Activated T-cell treated with anti-CD3 and anti-CD28 coated beads, Interleukin-2, amount 50 U/mL, for 72 hours (primary cell): Measurements from ENCODE around the gene TCAP. TPM values are rescaled to one million over a fixed set of nuclear protein-coding genes. Genes with fewer than 3 reads are reported as not detected.
A peak's percentile ranks its signal among the peaks of the same experiment; 100 is the strongest.

ENCODE experiments used
- ATAC-seq, 2 donors: fragments of 150-1000 bp; cut with Tn5 transposase; replicated peaks in 1 of 2; 2 replicates each; pipeline ENCODE4 v1.10.0; 2021; ENCODE audit warnings: moderate library complexity in 2 of 2, mild to moderate bottlenecking in 1 of 2
- DNase-seq, 2 donors: peaks; one replicate each; pipeline ENCODE4 v3.0.0; 2021 to 2022; ENCODE audit warnings: mixed read lengths in 1 of 2
- H3K27ac Mint-ChIP-seq: one replicate; pipeline ENCODE4 v1.8.0; 2022; ENCODE audit warnings: mild to moderate bottlenecking, moderate library complexity, mixed read lengths
- H3K27me3 Mint-ChIP-seq: one replicate; pipeline ENCODE4 v1.8.0; 2022; ENCODE audit warnings: low read depth, mixed read lengths
- H3K36me3 Mint-ChIP-seq, 2 donors: one replicate each; pipeline ENCODE4 v1.8.0; 2022; ENCODE audit warnings: mixed read lengths in 2 of 2, mild to moderate bottlenecking in 1 of 2; ENCODE audit not compliant: insufficient read depth in 2 of 2
- H3K4me1 Mint-ChIP-seq: one replicate; pipeline ENCODE4 v1.8.0; 2022; ENCODE audit warnings: low read depth, mixed read lengths
- H3K4me3 Mint-ChIP-seq, 2 donors: one replicate each; pipeline ENCODE4 v1.8.0; 2022; ENCODE audit warnings: mild to moderate bottlenecking in 2 of 2, mixed read lengths in 2 of 2, moderate library complexity in 2 of 2
- H3K9me3 Mint-ChIP-seq, 2 donors: one replicate each; pipeline ENCODE4 v1.8.0; 2022; ENCODE audit warnings: mixed read lengths in 2 of 2
- total RNA-seq, 2 donors: library from RNA; stranded (reverse); gene quantifications; one replicate each; pipeline ENCODE4 v1.2.3, GENCODE V29; 2022

Gene TCAP
- total RNA-seq, 2 donors from 2014 or later = 1.4 to 1.5 TPM

DNA sequence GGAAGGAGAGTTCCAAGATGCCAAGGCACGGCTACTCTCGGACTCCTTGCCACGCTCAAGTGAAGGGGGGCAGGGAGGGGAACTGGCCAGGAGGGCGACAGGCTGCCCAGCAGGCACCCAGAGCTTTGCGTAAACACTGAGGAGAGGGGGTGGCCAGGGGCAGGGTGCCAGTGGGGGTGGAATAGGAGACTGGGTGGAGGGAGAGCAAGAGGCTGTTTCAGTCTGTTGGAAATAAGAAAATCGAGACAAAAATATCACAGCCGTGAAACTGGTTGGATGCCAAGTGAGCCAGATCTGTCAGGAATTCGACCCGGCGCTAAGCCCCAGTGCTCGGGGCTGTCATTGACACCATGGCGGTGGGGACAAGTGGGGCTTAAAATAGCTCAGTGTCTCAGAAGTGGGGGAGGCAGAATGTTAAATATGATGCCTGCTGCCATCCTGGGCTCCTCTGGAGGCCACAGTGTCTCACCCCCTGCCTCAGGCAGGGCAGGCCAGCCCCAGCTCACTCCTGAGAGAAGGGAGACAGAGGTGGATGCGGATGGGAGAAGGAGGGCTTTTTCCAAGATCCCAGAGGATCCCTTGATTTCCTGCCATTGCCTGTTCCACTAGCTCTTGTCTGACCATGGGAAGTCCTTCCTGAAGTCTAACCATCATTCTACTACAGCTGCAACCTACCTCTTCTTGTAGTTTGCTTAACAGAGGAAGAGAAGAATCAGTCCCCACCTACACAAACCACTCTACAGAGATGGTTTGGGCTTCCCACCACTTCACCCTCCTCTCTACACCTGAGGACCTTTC is 12.6 kb downstream of the TCAP start:
- no peak overlapping the region for H3K4me3 Mint-ChIP-seq
- no peak overlapping the region for H3K27ac Mint-ChIP-seq
- no peak for DNase-seq
- H3K36me3 Mint-ChIP-seq = no peaks in the 10 kb centered on the region
- no peak for ATAC-seq
- H3K27me3 Mint-ChIP-seq = no peaks in the 10 kb centered on the region
- peaks cover 53% of the 10 kb centered on the region for H3K4me1 Mint-ChIP-seq
- no peaks in the 10 kb centered on the region for H3K9me3 Mint-ChIP-seq

DNA sequence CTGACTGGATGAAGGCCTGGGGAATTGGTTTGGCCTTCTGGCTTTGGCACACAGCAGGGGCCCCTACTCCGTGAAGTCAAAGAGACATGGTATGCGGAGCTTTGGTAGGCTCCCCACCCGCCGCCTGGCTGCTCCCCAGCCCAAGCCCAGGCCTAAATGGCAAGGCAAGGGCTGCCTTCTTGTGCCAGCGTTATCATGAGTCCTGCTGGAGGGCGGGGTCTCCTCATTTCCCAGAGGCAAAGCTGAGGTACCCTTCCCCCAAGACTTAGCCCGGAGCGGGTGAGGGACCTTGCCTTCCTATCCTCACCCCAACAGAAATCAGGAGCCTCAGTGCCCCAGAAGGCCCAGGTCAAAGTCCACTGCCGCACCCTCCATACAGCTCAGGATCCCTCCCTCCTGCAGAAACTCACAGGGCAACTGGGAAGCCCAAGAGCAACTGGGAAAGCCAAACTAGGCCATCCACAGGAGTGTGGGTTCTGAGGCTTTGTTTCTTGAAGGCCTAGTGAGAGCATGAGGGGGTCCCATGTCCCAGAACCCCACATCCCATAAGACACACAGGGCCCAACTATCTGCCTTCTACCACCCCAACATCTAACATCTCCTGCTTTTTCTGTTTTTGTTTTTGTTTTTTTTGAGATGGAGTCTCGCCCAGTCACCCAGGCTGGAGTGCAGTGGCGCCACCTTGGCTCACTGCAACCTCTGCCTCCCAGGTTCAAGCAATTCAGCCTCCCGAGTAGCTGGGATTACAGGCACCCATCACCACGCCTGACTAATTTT is 13.4 kb downstream of the TCAP start:
- H3K4me3 Mint-ChIP-seq = peak overlapping the region in 1 of 2 donors; percentile 31
- peak overlapping the region; percentile 64 for H3K27ac Mint-ChIP-seq
- H3K36me3 Mint-ChIP-seq = no peaks in the 10 kb centered on the region
- H3K9me3 Mint-ChIP-seq = no peaks in the 10 kb centered on the region
- DNase-seq (no peak), ATAC-seq (no peak)
- peaks cover 53% of the 10 kb centered on the region for H3K4me1 Mint-ChIP-seq
- no peaks in the 10 kb centered on the region for H3K27me3 Mint-ChIP-seq

DNA sequence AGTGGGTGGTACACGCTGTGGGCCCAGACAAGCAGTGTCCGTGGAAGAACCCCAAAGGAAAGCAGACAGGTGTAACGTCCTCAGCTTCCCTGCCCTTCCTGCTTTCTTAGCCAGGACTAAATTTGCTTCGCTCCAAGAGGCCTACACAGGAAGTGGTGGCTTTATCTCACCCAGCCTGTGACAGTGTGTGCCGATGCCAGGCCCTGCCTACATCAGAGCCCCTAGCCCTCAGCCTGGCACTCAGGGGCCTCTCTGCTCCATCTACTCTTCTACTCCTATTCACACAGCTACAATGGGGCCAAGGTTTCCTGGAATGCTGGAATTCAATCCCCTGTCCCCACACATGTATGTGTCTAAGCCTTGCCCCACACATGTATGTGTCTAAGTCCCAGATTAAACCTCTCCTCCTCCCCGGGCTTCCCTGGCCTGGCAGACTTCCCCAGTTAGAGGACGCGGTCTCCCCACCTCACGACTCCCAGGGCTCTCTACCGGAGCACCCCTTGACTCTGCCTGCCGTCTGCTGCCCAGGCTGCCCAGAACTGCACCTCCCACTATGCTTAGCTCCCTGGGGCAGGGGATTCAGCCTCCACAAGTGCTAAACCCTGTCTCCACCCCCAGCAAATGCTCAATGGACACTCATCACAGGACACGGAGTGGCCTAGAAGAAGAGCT is 14.5 kb downstream of the TCAP start:
- no peaks in the 10 kb centered on the region for H3K27me3 Mint-ChIP-seq
- ATAC-seq (peak; percentile 72 to 76), DNase-seq (peak; percentile 41 to 50)
- H3K9me3 Mint-ChIP-seq = no peaks in the 10 kb centered on the region
- peaks cover 53% of the 10 kb centered on the region for H3K4me1 Mint-ChIP-seq
- peak overlapping the region; percentile 64 for H3K27ac Mint-ChIP-seq
- H3K36me3 Mint-ChIP-seq = no peaks in the 10 kb centered on the region
- H3K4me3 Mint-ChIP-seq = peak overlapping the region; percentile 31 to 56

DNA sequence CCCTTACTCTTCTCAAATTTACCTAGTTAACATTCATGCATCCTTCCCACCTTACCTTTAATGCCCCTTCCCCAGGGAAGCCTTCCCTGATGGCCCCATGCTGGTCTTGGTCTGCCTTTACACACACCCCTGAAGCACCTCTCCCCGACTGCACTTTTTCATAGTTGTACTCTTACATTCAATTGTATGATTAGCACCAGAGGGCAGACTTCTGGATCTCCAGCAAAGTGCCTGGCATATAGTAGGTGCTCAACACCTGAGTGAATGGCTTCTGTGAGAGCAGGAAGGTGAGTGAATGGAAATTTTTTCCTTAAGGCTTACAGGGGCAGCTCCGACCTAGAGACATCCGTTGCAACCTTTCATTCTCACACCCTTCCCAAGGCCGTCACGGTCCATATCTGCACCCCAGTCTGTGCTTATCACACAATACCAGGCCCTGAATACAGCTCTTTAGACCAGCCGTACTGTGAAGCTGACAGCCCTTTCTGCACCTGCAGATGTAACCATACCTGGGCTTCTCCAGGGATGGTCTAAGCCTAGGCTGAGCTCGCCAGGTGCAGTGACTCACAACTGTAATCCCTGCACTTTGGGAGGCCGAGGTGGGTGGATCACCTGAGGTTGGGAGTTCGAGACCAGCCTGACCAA is 18.3 kb downstream of the TCAP start:
- Mint-ChIP-seq H3K4me3 (no peak overlapping the region), H3K27me3 (no peaks in the 10 kb centered on the region), H3K9me3 (no peaks in the 10 kb centered on the region), H3K36me3 (peaks cover 3 to 6% of the 10 kb centered on the region in 2 donors), H3K4me1 (peaks cover 46% of the 10 kb centered on the region), H3K27ac (no peak overlapping the region)
- no peak for ATAC-seq
- no peak for DNase-seq

DNA sequence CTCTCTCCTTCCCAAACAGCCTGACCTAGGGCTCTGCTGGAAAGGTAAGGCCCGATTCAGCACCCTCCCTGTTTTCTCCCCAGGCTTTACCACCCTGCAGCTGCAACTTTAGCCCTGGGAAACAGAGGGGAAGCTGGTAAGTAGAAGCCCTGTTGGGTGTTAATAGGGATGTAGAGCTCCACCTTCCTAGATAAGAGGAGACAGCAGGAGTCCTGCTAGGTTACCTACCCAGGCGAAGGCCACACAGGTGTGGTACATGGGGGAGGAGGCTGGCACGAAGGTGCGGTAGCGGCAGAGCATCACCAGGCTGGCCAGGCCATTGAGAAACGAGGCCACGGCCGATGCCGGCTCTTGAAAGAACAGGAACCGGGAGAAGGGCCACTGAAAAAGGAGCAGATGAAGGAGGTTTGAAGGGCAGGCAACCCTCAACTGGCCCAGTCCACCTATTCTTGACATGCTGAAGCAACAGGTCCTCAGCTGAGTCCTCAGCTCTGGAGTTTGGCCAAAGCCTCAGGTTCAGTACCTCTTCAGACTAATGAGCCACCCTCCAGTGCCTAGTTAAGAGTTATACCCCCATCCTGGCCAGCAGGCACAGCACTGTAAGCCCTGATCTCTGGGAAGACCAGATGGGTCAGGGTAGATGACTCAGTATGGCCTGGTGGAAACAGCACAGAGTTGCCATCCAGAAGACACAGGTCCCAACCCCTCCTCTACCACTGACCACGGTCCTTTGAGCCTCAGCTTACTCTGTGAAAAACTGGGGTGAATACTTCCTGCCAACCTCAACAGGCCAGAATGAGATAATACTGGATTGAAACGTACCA is 19.4 kb downstream of the TCAP start:
- no peak overlapping the region for H3K4me3 Mint-ChIP-seq
- peaks cover 6 to 8% of the 10 kb centered on the region in 2 donors for H3K36me3 Mint-ChIP-seq
- no peak overlapping the region for H3K27ac Mint-ChIP-seq
- no peak for DNase-seq
- peaks cover 44% of the 10 kb centered on the region for H3K4me1 Mint-ChIP-seq
- no peak for ATAC-seq
- H3K9me3 Mint-ChIP-seq = no peaks in the 10 kb centered on the region
- H3K27me3 Mint-ChIP-seq = no peaks in the 10 kb centered on the region

DNA sequence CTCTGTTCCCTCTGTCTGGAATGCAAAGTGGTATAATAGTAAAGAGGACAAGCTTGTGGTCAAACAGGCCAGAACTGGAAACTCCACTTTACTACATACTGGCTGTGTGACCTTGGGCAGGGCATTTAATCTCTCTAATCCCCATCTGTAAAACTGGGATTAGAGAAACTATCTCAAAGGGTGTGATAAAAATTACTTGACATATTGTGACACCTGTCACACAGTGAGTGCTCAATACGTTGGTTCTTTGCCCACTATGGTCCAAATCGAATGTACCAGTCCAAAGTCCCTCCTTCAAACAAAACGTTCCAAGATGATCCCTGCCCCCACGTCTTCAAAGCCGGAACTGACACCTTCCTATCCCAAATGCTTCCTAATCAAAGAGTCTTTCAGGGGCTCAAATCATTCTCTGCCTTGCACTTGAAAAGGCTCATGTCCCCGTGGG is 22.0 kb downstream of the TCAP start:
- Mint-ChIP-seq H3K4me3 (peak overlapping the region; percentile 94 to 96), H3K4me1 (peaks cover 27% of the 10 kb centered on the region), H3K9me3 (no peaks in the 10 kb centered on the region), H3K27ac (no peak overlapping the region), H3K27me3 (no peaks in the 10 kb centered on the region), H3K36me3 (peaks cover 6 to 8% of the 10 kb centered on the region in 2 donors)
- DNase-seq (no peak), ATAC-seq (no peak)

DNA sequence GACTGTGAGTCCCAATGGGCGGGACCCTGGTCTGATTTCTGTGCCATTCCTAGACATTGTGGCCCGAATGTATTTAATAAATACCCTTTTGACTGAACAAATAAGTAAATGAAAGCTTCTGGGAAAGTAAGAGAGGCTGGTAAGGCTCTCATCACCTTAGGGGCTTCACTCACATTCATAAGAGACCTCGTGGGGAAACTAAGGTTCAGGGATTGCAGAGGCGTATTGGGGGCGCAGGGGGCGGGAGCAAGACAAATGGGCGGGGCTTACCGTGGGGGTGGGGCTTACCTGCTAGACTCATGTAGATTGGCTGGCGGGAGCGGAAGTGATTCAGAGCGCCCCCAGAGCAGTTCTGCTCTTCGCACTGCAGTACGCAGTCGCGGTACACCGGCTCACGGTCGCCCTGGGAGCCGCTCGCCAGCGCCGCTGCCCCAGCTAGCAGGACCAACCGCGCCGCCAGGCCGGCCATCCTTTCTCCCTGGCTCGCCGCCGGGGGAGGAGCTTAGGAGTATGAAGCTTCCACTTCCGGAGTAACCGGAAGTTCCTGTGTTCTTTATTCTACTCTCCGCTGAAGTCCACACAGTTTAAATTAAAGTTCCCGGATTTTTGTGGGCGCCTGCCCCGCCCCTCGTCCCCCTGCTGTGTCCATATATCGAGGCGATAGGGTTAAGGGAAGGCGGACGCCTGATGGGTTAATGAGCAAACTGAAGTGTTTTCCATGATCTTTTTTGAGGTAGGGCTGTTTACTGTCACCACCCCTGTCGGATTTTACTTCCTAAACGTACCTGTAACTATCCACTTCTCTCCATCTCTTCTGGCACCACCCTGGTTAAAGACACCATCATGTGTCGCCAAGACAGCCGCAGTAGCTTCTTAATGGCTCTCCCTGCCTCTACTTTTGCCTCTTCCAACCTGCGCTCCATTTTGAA is 22.7 kb downstream of the TCAP start, which contains the start of gene PGAP3:
PGAP3 (minus strand) TSS at position 512 of the 929 bp plus-strand sequence; CDS start at position 469, 43 bp downstream.
- Mint-ChIP-seq H3K27ac (peak within 1 kb of the TSS; percentile 98), H3K27me3 (no peaks in the 10 kb centered on the region), H3K9me3 (no peaks in the 10 kb centered on the region), H3K4me1 (peaks cover 27% of the 10 kb centered on the region), H3K4me3 (peak within 1 kb of the TSS; percentile 94 to 96), H3K36me3 (peaks cover 6 to 8% of the 10 kb centered on the region in 2 donors)
- ATAC-seq (peak; percentile 96 to 97), DNase-seq (peak; percentile 90 to 92)

DNA sequence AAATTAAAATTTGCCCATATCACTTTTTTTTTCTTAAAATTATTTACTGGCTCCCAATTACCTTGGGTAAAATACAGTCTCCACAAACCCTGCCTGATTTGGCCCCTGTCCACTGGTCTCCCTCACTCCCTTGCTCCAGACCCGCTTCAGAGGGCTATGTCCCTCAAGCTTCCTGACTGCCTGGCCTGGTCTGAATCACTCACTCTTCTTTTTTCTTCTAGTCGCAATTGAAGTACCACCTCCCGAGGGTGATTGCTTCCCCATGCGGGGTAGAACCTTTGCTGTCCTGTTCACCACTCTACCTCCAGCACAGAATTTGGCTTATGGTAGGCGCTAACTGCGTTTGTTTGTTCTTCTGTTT is 23.3 kb downstream of the TCAP start:
- peaks cover 27% of the 10 kb centered on the region for H3K4me1 Mint-ChIP-seq
- H3K27me3 Mint-ChIP-seq = no peaks in the 10 kb centered on the region
- peak overlapping the region; percentile 98 for H3K27ac Mint-ChIP-seq
- peak overlapping the region; percentile 94 to 96 for H3K4me3 Mint-ChIP-seq
- H3K36me3 Mint-ChIP-seq = peaks cover 6 to 8% of the 10 kb centered on the region in 2 donors
- no peak for ATAC-seq
- H3K9me3 Mint-ChIP-seq = no peaks in the 10 kb centered on the region
- DNase-seq = peak in 1 of 2 donors; percentile 25

DNA sequence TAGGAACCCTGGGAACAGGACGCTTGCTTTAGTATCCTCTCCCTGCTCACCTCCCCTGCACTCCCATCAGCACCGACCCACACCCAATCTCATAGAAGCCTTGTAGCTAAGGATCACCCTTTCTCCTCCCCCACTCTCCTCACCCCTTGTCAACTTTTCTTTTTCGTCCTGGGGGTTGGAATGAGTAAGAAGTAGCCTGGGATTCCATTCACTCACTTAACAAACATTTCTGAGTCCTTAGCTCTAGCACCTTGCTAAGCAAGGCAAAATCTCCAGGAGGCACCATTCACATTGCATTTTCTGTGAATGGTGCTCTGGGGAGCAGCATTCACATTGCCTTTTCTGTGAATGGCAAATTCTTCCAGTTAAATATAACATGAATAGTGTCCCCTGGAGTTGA is 23.8 kb downstream of the TCAP start:
- Mint-ChIP-seq H3K9me3 (no peaks in the 10 kb centered on the region), H3K27ac (peak overlapping the region; percentile 98), H3K4me3 (peak overlapping the region; percentile 94 to 96), H3K36me3 (peaks cover 6 to 8% of the 10 kb centered on the region in 2 donors), H3K4me1 (peaks cover 27% of the 10 kb centered on the region), H3K27me3 (no peaks in the 10 kb centered on the region)
- ATAC-seq (no peak), DNase-seq (no peak)

DNA sequence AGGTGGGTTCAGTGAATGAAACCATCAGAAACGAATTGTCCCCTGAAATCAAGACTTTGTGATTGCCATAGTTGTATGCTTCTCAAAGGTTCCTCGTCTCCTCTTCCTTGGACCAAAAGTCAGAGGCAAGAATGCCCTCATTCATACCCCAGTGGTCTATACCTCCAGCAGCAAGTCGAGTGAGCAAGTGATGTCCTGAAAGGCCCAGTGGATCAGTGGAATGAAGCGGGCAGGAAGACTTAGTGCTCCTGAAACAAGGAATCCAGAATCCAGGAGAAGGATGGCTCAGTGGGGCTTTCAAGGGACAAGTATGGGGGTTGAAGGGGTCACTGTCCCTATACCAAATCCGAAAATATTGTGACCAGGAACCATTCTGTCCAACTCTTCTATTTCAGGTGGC is 29.4 kb downstream of the TCAP start:
- H3K36me3 Mint-ChIP-seq = no peaks in the 10 kb centered on the region
- H3K27me3 Mint-ChIP-seq = peaks cover 9% of the 10 kb centered on the region
- H3K4me3 Mint-ChIP-seq = no peak overlapping the region
- ATAC-seq (no peak), DNase-seq (no peak)
- peaks cover 3% of the 10 kb centered on the region for H3K4me1 Mint-ChIP-seq
- H3K9me3 Mint-ChIP-seq = no peaks in the 10 kb centered on the region
- no peak overlapping the region for H3K27ac Mint-ChIP-seq

DNA sequence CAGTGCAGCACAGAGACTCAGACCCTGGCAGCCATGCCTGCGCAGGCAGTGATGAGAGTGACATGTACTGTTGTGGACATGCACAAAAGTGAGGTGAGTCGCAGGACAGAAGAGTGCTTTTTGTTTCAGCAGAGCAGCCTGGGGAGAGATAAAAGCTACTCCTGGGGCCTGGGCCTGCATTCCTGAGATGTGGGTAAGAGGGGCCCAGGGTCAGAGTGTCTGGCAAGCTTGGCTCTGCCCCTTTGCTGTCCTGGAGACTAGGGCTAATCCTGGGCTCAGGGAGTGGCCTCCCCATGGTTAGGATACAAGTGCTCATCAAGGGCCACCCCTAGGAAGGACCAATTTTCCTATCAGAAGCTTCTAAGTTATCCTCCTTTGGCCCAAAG is 29.9 kb downstream of the TCAP start:
- no peak for ATAC-seq
- H3K36me3 Mint-ChIP-seq = no peaks in the 10 kb centered on the region

More for the DNA sequence above, 29.9 kb downstream of the TCAP start:
- peaks cover 5% of the 10 kb centered on the region for H3K4me1 Mint-ChIP-seq
- peaks cover 13% of the 10 kb centered on the region for H3K27me3 Mint-ChIP-seq
- no peak overlapping the region for H3K4me3 Mint-ChIP-seq
- H3K27ac Mint-ChIP-seq = no peak overlapping the region
- H3K9me3 Mint-ChIP-seq = no peaks in the 10 kb centered on the region
- DNase-seq = no peak
